Measurements from ENCODE around the gene CCT8L2. TPM values are rescaled to one million over a fixed set of nuclear protein-coding genes. Genes with fewer than 3 reads are reported as not detected.
"Not testable (repeated sequence)": the region's sequence is repeated elsewhere in the genome, so short reads cannot be mapped to it uniquely, and the experiment has no call there.

The CCT8L2 gene
- total RNA-seq, 4 donors from 2014 or later, result not detected

DNA sequence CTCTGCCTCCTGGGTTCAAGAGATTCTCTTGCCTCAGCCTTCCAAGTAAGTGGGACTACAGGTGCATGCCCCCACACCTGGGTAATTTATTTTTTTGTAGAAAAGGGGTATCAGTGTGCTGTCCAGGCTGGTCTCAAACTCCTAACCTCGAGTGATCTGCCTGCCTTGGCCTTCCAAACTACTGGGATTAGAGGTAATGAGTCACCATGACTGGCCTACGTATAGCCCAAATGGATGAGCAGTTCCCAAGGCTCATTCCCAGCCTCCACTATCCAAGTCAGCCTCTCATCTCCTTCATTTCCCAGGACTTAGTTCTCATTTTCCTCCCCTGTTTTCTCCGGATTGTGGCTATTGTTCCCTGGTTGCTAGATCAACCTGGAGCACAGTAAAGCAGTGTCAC lies 5.6 kb downstream of the CCT8L2 start:
- Histone ChIP-seq H3K27me3 (no peaks in the 10 kb centered on the region), H3K4me3 (no peak overlapping the region), H3K9me3 (no peaks in the 10 kb centered on the region), H3K4me1 (no peaks in the 10 kb centered on the region), H3K27ac (replicated peaks in 1 of 4) (no peak overlapping the region), H3K36me3 (no peaks in the 10 kb centered on the region)
- WGBS, result 67% methylated on average over 3 of the region's 3 CpGs
- no peak for DNase-seq (ENCODE audit: extremely low spot score)
- intact Hi-C loops (cut with DNase I), result no loop called here
- TF ChIP-seq, protein P1, sequence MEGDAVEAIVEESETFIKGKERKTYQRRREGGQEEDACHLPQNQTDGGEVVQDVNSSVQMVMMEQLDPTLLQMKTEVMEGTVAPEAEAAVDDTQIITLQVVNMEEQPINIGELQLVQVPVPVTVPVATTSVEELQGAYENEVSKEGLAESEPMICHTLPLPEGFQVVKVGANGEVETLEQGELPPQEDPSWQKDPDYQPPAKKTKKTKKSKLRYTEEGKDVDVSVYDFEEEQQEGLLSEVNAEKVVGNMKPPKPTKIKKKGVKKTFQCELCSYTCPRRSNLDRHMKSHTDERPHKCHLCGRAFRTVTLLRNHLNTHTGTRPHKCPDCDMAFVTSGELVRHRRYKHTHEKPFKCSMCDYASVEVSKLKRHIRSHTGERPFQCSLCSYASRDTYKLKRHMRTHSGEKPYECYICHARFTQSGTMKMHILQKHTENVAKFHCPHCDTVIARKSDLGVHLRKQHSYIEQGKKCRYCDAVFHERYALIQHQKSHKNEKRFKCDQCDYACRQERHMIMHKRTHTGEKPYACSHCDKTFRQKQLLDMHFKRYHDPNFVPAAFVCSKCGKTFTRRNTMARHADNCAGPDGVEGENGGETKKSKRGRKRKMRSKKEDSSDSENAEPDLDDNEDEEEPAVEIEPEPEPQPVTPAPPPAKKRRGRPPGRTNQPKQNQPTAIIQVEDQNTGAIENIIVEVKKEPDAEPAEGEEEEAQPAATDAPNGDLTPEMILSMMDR (IDR thresholded peaks at IDR 0.05), result no peak
- TF ChIP-seq POLR2AphosphoS5 (IDR thresholded peaks at IDR 0.05), result no peak
- no peak for TF ChIP-seq POLR2A (IDR thresholded peaks at IDR 0.05; ENCODE audit: low read depth)
- TF ChIP-seq EP300 (IDR thresholded peaks at IDR 0.05), result no peak

DNA sequence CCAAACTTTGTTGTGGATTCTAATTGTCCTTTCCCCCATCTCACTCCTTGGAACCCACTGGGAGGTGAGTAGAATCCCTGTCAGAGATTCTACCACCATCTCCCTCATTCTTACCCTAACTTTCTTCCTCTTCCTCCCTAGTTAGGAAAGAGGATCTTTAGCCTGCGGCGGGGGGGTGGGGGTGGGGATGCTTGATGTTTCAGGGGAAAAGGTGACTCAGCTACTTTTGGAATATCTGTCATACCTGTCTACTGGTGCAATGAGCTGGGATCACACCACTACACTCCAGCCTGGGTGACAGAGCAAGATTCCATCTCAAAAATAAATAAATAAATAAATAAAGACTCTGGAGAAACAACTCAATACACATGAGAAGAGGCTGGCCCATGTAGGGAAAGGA lies 6.4 kb downstream of the CCT8L2 start:
- intact Hi-C loops (cut with DNase I), result no loop called here
- H3K9me3 ChIP-seq, result no peaks in the 10 kb centered on the region
- no peak overlapping the region for H3K4me3 ChIP-seq
- no peak overlapping the region for H3K27ac ChIP-seq (replicated peaks in 1 of 4)
- TF ChIP-seq POLR2AphosphoS5 (IDR thresholded peaks at IDR 0.05), result no peak
- no peak for DNase-seq (ENCODE audit: extremely low spot score)
- 79% methylated on average over 2 of the region's 2 CpGs for WGBS
- H3K36me3 ChIP-seq, result no peaks in the 10 kb centered on the region
- H3K27me3 ChIP-seq, result no peaks in the 10 kb centered on the region
- no peaks in the 10 kb centered on the region for H3K4me1 ChIP-seq

DNA sequence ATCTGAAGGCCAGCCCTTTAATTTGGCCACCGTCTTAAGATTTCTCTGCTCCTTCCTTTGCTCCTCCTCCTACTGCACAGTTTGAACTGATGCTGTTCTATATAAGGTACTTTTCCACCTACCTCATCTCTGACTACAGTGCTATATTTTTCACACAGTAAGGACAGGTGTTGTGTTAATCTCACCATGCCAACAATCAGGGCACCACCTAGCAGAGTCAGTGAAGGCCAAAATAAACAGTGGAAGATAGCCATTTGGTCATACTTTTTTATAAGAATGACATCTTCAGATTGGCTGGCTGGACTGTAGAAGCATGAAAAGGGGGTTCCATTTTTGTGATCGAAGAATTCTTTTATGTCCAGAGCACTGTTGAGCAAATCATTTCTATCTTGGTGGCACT lies 11.7 kb downstream of the CCT8L2 start:
- intact Hi-C loops (cut with DNase I); H3K4me1 ChIP-seq; H3K27ac ChIP-seq (replicated peaks in 1 of 4); H3K9me3 ChIP-seq; H3K36me3 ChIP-seq; H3K27me3 ChIP-seq; H3K4me3 ChIP-seq; DNase-seq (ENCODE audit: extremely low spot score): not testable (repeated sequence)
- 73% methylated on average over 1 of the region's 2 CpGs for WGBS

DNA sequence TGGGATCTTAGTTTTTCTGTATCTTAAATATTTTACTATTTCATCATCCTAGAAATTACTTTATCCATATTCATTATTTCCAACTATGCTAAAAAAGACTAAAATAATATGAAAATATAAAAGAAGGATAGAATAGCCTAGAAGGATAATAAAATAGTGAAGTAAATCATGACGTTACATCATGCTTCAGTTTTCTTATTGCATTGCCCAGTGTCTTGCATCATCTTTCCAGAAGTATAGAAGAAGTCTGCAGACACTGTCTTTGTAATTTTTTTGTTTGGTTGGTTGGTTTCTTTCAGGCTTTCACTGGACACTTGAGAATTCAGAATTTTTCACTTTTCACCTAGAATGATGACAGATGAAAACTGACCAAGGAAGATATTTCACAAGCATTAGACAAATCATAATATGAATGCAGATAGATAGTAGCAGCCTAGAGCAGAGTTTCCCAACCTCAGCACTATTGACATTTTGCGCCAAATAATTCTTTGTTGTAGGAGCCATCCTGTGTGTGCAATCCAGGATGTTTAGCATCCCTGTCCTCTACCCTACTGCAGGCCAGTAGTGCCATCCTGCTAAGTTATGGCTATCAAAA lies 23.3 kb downstream of the CCT8L2 start:
- 69% methylated on average over 2 of the region's 2 CpGs for WGBS
- H3K4me3 ChIP-seq; intact Hi-C loops (cut with DNase I); H3K27ac ChIP-seq (replicated peaks in 1 of 4); H3K9me3 ChIP-seq; H3K27me3 ChIP-seq; H3K36me3 ChIP-seq; H3K4me1 ChIP-seq; DNase-seq (ENCODE audit: extremely low spot score): not testable (repeated sequence)

DNA sequence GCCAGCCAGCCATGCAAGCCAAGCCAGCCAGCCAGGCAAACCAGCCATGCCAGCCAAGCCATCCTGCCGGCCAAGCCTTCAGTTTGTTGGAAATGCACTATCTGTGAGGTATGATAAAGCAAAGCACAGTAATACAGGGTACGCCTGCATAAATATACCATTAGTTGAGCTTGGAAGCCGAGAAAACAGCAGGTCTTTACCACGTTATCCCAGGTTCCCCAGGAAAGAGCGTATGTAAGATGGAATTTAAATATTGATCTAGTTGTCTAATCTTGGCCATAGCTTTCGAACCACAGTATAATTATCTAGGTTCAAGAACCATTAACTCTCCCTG lies 24.2 kb downstream of the CCT8L2 start:
- Histone ChIP-seq H3K27me3 (no peaks in the 10 kb centered on the region), H3K4me1 (no peaks in the 10 kb centered on the region), H3K27ac (replicated peaks in 1 of 4) (no peak overlapping the region), H3K9me3 (no peaks in the 10 kb centered on the region), H3K36me3 (no peaks in the 10 kb centered on the region), H3K4me3 (no peak overlapping the region)
- TF ChIP-seq POLR2AphosphoS5 (IDR thresholded peaks at IDR 0.05) (no peak), POLR2A (IDR thresholded peaks at IDR 0.05; ENCODE audit: low read depth) (no peak), EP300 (IDR thresholded peaks at IDR 0.05) (no peak)
- TF ChIP-seq, protein P1 (IDR thresholded peaks at IDR 0.05), result no peak
- intact Hi-C loops (cut with DNase I), result no loop called here
- WGBS, result 82% methylated on average over 6 of the region's 6 CpGs
- DNase-seq (ENCODE audit: extremely low spot score), result no peak

DNA sequence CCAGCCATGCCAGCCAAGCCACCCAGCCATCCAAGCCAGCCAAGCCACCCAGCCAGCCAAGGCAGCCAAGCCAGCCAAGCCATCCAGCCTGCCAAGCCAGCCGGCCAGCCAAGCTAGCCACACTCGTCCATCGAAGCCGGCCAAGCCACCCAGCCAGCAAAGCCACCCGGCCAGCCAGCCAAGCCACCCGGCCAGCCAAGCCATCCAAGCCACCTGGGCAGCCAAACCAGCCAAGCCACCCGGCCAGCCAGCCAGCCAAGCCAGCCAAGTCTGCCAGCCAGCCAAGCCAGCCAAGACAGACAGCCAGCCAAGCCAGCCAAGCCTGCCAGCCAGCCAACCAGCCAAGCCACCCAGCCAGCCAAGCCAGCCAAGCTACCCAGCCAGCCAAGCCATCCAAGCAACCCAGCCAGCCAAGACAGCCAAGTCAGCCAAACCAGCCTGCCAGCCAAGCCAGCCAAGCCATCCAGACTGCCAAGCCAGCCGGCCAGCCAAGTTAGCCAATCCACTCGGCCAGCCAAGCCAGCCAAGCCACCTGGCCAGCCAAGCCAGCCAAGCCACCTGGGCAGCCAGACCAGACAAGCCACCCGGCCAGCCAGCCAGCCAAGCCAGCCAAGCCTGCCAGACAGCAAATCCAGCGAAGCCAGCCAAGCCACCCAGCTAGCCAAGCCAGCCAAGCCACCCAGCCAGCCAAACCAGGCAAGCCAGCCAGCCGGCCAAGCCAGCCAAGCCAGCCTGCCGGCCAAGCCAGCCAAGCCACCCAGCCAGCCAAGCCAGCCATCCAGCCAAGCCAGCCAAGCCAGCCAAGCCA lies 24.8 kb downstream of the CCT8L2 start:
- DNase-seq (ENCODE audit: extremely low spot score); intact Hi-C loops (cut with DNase I); H3K4me3 ChIP-seq; H3K4me1 ChIP-seq; H3K36me3 ChIP-seq; H3K9me3 ChIP-seq; H3K27me3 ChIP-seq; H3K27ac ChIP-seq (replicated peaks in 1 of 4): not testable (repeated sequence)
- 50% methylated on average over 2 of the region's 13 CpGs for WGBS

DNA sequence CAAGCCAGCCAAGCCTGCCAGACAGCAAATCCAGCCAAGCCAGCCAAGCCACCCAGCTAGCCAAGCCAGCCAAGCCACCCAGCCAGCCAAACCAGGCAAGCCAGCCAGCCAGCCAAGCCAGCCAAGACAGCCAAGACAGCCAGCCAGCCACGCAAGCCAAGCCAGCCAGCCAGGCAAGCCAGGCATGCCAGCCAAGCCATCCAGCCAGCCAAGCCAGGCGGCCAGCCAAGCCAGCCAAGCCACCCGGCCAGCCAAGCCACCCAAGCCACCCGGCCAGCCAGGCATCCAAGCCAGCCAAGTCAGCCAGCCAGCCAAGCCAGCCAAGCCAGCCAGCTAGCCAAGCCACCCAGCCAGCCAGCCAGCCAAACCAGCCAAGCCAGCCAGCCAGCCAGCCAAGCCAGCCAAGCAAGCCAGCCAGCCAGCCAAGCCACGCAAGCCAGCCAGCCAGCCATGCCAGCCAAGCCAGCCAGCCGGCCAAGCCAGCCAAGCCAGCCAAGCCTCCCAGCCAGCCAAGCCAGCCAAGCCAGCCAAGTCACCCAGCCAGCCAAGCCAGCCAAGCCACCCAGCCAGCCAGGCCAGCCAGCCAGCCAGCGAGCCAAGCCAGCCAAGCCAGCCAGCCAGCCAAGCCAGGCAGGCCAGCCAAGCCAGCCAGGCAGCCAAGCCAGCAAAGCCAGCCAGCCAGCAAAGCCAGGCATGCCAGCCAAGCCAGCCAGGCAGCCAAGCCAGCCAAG lies 26.0 kb downstream of the CCT8L2 start:
- H3K4me3 ChIP-seq; H3K4me1 ChIP-seq; H3K36me3 ChIP-seq; H3K27ac ChIP-seq (replicated peaks in 1 of 4); intact Hi-C loops (cut with DNase I); DNase-seq (ENCODE audit: extremely low spot score); H3K9me3 ChIP-seq; H3K27me3 ChIP-seq: not testable (repeated sequence)
- WGBS, result 93% methylated on average over 4 of the region's 7 CpGs

DNA sequence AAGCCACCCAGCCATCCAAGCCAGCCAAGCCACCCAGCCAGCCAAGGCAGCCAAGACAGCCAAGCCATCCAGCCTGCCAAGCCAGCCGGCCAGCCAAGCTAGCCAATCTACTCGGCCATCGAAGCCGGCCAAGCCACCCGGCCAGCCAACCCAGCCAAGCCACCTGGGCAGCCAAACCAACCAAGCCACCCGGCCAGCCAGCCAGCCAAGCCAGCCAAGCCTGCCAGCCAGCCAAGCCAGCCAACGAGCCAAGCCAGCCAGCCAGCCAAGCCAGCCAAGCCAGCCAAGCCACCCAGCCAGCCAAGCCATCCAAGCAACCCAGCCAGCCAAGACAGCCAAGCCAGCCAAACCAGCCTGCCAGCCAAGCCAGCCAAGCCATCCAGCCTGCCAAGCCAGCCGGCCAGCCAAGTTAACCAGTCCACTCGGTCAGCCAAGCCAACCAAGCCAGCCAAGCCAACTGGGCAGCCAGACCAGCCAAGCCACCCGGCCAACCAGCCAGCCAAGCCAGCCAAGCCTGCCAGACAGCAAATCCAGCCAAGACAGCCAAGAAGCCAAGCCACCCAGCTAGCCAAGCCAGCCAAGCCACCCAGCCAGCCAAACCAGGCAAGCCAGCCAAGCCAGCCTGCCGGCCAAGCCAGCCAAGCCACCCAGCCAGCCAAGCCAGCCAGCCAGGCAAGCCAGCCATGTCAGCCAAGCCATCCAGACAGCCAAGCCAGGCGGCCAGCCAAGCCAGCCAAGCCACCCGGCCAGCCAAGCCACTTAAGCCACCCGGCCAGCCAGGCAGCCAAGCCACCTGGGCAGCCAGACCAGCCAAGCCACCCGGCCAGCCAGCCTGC lies 26.8 kb downstream of the CCT8L2 start:
- H3K27ac ChIP-seq (replicated peaks in 1 of 4); H3K36me3 ChIP-seq; H3K4me1 ChIP-seq; H3K4me3 ChIP-seq; DNase-seq (ENCODE audit: extremely low spot score); H3K9me3 ChIP-seq; H3K27me3 ChIP-seq; intact Hi-C loops (cut with DNase I): not testable (repeated sequence)
- WGBS, result 100% methylated on average over 1 of the region's 15 CpGs

DNA sequence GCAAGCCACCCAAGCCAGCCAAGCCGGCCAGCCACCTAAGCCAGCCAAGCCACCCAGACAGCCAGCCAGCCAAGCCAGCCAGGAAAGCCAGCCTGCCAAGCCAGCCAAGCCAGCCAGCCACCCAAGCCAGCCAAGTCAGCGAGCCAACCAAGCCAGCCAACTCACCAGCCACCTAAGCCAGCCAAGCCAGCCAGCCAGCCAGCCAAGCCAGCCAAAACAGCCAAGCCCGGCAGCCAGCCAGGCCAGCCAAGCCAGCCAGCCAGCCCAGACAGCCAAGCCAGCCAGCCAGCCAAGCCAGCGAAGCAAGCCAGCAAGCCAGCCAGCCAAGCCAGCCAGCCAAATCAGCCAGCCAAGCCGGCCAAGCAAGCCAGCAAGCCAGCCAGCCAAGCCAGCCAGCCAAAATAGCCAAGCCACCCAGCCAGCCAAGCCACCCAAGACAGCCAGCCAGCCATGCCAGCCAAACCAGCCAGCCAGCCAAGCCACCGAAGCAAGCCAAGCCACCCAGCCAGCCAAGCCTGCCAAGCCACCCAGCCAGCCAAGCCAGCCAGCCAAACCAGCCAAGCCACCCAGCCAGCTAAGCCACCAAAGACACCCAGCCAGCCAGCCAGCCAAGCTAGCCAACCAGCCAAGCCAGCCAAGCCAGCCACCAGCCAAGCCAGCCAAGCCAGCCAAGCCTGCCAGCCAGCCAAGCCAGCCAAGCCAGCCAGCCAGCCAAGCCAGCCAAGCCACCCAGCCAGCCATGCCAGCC lies 27.6 kb downstream of the CCT8L2 start:
- H3K36me3 ChIP-seq; DNase-seq (ENCODE audit: extremely low spot score); H3K27me3 ChIP-seq; H3K27ac ChIP-seq (replicated peaks in 1 of 4); H3K4me1 ChIP-seq; H3K9me3 ChIP-seq; H3K4me3 ChIP-seq; intact Hi-C loops (cut with DNase I): not testable (repeated sequence)
- no CpG with 5 or more reads among the region's 6 CpGs for WGBS

Data from esophagus muscularis mucosa (tissue), 4 donors.